AG20443 (cell line): ENCODE results near the gene GCK.
"Not testable (repeated sequence)": the region's sequence is repeated elsewhere in the genome, so short reads cannot be mapped to it uniquely, and the experiment has no call there.

Experiments used
- DNase-seq: peaks from one replicate; pipeline ENCODE4 v3.0.0; 2012; ENCODE audit warnings: low spot score, mixed read lengths

GCK gene

DNA sequence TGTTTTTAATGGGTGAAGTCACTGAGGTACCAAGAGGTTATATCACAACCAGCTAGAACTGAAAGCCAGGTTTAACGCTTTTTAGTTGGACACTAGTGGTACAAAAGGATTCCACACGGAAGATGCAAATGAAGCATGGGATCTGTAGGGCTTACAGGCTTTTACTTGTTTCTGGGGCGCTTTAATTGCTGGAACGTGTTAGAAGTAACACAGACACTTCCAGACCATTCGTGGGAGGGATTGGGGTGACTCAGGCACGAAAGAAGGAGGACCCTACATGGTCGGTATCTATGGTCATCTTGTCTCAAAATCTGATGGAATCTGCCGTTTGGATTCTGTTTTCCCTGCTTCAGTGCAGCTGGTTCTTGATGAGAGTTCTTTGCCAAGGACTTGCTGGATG, 12.6 kb upstream of the GCK start:
- DNase-seq: no peak

DNA sequence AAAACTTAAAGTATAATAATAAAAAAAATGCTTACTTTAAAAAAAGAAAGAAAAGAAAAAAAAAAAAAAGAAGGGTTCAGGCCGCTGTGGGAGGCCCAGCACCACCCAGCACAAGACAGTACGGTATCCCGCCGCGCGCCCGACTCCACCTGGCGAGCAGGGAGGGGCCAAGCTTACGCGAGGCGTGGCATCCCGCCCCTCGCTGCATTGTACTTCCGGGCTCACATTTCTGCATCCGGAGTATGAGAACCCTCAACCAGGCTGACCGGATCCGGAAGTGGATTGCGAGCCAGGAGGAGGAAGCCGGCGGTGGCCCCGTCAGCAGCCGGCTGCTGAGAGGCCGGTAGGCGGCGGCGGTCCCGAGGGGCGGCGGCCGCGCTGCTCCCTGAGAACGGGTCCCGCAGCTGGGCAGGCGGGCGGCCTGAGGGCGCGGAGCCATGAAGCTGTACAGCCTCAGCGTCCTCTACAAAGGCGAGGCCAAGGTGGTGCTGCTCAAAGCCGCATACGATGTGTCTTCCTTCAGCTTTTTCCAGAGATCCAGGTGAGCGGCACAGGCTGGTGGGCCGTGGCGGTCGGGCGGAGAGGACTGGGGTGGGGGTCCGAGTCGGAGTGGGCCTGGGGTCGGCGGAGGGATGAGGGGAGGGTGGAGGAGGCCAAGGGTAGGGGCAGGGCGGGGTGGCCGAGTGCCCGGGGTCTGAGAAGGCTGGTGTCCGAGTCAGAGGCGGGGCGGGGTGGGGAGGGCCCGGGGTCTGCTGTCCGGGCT, 11.6 kb upstream of the GCK start, which contains the start of gene YKT6:
TSS of gene YKT6 (plus strand) at position 280 of the 763 bp plus-strand sequence. CDS start at position 438, 158 bp downstream.
- peak; percentile 99 for DNase-seq

DNA sequence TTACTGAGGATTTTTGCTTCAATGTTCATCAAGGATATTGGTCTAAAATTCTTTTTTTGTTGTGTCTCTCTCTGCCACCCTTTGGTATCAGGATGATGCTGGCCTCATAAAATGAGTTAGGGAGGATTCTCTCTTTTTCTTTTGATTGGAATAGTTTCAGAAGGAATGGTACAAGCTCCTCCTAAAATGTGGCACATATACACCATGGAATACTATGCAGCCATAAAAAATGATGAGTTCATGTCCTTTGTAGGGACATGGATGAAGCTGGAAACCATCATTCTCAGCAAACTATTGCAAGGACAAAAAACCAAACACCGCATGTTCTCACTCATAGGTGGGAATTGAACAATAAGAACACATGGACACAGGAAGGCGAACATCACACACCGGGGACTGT, 10.9 kb upstream of the GCK start:
- not testable (repeated sequence) for DNase-seq

DNA sequence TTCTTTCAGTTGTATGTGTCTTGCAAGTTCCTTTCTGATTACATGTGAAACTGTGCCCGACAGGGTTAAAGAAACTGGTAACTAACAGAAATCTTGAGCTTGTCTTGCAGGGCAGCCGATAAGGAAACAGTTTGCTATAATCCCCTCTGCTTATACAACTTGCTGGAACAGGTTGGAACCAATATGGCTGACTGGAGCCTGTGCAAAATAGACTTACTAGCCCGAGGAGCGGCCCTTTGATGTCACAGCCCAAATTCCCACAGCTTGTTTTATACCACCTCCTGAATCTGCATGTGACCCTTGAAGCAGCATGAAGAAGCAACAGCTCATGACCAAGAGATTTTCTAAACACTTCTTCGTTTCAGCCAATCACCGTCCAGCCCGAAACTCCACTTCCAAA, 8.2 kb upstream of the GCK start:
- no peak for DNase-seq

DNA sequence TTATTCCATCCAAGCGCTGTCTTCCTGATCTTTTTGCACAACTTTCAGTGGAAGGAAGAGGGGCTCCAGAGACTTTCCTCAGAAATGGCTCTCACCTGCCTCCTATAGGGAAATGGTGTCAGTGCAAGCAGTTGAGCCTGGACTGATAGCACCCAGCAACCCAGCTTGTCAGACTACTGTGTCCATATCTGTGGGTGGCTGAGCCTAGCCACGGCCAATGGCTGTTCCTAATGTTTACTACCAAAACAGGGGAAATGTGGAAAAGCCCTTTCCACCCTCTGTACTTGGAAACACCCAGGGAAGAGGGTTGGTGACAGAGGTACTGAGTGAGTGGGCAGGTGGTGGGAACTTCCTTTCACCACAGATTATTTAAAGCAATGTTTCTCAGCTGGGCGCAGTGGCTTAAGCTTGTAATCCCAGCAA, 7.2 kb upstream of the GCK start:
- peak; percentile 76 for DNase-seq

DNA sequence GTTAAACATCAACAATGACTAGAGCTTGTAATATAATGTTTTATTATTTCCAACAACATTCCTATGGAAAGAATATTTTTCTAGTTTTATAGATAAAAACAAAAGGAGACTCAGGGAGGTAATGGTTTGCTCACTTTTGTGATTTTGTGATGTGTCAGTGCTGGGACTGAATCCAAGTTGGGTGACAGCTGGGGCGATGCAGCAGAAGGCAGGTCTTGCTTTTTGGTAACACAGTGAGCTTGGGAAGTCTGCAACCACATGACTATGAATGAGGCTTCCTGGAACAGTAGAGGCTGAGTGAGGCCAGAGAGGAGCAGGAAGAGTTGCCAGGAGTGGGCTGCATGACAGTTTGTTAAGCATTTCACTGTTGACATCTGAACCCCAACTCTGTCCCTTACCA, 6.7 kb upstream of the GCK start:
- DNase-seq: no peak

DNA sequence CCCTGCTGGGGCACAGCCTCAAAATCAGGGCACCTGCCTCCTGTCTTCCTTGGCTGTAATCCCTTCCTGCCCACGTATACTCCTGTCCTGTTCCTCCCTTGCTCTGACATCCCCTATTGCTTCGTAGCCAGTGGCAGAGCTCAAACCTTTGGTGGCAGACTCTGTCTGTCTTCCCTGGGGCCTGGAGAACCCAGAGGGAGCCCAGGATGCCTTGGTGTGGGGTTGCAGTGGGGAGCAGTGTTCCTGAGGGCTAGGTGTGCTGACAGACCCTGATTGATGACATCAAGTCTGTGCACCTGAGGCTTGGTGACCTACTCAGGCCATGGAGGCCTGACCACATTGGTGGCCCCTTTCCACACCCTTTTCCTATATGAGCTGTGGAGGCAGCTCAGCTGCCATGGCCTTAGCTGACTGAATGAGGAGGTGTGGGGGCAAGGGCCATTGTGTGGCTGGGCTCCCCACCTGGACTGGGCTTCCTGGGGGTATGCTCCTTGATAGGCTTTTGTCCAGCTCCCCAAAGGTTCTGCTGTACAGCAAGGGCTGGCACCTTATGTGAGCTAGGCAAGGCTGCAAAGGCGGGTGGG, 5.4 kb upstream of the GCK start:
- no peak for DNase-seq

DNA sequence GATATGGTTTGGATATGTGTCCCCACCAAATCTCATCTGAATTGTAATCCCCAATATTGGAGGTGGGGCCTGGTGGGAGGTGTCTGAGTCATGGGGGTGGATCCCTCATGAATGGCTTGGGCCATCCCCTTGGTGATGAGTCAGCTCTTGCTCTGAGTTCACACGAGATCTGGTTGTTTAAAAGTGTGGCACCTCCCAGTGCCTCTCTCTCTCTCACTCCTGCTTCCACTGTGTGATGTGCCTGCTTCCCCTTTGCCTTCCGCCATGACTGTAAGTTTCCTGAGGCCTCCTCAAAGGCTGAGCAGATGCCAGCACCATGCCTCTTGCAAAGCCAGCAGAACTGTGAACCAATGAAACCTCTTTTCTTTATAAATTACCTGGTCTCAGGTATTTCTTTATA, 4.8 kb upstream of the GCK start:
- no peak for DNase-seq

DNA sequence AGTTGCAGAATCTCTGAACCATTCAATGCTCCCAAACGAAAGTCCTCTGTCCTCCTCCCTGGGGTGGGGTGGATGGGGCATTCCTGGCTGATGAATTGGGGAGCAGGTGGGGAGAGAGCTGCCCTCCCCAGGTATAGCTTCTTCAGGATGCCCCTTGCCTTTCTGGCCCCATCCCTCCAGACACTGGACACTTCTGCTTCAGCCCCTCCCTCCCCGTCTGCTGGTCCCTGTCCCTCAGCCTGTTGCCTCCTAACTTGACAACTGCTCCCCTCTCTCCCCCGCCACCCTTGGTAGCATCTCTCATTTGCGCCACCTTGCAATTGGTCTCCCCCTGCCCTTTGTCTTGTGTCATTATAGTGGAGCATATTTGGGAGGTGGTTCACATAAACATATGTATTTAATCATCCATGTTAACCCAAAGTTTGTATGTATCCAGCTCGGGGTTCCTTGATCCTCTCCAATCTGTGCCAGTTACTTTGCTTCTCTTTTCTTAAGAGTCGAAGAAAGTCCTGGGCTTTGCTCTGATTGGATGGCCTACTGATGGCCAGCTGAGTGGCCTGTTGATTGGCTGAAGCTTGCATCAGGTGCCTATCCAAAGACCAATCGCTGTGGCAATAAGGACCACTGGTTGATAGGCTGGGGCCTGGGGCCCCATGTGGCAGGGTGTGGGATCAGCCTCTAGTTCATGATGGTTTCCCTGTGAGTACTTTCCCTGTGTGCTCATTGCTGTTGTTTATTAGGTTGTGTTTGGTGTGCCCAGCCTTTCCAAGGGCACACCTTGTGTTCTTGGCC, 4.0 kb upstream of the GCK start:
- DNase-seq: no peak

DNA sequence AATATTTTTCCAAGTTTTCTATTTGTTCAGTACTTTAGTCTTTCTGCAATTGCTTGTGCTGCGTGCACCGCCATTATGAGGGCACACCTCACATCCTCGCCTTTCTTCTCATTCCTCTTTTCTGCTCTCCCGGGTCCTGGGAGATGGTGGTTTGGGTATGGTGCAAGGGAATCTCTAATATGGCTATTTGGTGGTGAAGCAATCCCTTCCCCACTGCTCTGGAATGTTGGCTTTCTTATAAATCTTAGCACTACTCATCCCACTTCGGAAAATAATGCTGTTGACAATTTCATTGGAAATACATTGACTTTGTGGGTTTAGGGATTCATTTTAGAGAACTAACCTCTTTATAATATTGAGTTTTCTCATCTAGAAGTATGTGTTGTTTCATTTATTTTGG, 1.9 kb upstream of the GCK start:
- peak; percentile 52 for DNase-seq

DNA sequence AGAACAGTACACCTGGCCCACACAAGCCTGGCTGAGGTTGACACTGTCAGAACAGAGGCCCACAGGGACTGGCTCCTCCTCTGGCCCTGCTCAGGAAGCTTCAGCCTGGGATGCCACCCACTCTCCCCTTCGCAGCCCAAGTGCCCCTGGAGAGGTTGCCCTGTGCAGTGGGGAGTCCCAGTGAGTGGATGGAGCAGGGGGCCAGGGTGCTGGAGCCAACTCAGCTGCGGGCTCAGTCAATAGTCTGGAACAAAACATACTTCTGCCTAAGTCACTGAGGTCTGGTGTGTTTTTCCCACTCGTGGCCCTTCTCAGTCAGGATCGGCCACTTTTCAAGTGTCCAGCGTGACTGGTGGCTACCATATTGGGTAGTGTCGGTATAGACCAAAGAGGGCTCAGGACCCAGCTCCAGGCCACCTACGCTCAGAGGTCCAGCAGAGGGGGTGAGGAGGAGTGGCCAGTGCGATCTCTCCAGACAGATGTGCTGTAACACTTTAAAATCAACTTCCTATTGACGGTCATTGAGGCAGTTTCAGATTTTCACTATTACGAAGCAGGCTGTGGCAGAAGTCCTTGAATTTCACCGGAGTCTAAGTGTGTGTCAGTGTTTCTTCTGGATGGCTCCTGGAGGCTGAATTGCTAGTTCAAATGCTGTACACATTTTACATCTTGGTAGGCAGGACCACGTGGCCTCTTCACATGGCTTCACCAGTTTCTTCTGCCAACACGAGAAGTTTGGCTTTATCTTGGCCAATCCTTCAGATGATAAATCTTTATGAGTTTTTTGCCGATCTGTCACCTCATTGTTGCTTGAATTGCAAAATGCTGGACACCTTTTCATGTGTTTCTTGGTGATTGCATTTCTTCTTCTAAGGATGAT, 994 bp upstream of the GCK start:
- DNase-seq: no peak

DNA sequence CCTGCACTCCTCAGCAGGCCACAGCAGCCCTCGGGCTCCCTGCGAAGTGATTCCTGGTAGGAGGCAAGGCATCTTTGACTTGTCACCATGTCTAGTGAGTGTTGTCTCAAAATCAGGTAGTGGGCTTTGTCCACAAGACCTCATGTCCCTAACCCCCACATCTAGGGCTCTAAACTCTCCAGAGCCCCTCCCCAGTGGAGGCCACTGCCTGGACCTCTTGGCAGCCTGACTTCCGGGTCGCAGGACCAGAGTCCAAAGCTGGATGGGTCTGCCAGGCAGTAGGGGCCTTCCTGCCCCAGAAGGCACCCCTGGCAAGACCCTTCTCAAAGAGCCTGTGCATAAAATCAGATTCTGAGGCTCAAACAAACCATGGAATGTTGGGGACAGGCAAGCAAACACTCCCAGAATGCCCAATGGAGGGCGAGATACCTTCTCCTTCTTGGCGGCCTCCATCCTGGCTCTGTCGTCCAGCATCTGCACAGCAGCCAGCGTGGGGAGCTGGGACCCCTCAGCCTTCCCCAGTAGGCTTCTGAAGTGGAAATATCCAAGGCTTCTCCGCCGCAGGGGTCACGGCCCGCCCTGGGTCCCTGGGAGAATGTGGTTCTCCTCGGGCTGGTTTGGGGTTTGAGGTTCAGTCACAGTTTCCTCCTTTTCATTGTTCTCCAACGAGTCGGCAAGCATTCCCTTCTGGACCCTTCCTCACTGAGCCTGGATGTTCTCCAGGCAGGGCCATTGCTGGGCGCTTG, 586 bp downstream of the GCK start:
- DNase-seq: no peak

DNA sequence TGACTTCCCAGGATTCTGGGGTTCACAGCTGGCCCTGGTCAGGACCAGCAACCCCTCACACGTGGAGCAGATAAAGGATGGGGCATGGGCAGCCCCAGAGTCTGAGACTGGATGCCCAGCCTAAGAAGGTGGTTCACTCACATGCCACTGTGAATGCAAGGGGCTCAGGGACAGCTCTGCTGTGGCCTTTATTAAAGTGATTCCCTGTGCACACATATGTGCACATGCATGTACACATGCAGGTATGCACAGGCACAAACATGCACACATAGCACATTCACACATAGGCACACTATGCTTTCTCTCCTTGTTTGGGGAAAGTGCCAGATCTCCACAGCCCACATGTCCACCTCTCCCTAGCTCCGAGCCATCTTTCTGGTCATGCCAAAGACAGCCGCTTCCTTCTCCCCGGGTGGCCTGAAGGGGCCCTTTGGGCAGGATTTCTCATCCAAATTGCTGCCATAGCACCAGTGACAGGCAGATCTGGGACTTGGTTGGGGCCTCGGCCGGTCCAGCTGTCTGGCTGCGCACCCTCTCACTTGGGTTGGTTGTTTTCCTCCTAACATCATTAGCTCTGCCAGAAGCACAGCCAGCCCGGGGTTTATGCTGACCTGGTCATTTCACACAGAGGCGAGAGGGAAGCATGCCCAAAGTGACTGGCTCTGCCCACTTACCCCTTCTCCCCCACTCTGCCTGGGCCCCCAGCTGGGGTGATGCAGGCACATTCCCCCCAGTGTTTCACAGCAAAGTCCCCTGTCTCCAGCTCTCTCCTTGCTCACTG, 1.4 kb downstream of the GCK start:
- no peak for DNase-seq

DNA sequence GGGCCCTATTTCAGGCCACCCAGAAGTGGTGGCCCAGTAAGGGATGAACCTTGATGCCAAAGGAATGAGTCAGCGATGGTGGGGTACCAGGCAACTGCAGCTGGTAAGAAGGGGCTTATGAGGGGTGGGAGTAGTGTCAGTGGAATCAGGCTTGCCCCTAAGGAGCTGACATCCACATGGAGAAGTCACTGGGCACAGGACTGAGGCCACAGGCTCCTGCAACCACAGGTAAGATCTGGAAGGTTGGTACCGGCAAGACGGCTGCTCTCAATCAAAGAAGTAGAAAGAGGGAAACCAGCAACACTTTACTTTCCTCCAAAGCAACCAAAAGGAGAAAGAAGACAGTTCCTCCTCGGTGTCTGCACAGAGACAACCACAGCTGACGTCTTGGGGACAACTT, 2.5 kb downstream of the GCK start:
- DNase-seq: no peak

DNA sequence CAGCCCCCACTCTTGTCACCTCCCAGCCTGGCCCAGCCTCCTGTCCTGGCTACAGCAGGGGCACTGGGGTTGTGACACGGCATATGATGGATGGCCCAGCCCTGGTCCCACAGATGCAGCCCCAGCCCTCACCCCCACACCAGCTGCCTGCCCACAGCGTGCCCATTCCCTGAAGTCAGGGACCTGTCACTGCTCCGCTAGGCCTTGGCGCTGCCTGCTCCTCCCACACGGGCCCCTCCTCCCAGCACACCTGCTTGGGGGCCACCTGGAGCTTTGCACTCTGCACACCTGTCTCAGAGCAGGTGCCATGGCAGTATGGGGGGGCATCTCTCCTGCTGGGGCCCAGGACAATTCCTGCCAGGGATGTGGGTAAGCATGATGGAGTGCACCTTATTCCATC, 3.5 kb downstream of the GCK start:
- DNase-seq: no peak

DNA sequence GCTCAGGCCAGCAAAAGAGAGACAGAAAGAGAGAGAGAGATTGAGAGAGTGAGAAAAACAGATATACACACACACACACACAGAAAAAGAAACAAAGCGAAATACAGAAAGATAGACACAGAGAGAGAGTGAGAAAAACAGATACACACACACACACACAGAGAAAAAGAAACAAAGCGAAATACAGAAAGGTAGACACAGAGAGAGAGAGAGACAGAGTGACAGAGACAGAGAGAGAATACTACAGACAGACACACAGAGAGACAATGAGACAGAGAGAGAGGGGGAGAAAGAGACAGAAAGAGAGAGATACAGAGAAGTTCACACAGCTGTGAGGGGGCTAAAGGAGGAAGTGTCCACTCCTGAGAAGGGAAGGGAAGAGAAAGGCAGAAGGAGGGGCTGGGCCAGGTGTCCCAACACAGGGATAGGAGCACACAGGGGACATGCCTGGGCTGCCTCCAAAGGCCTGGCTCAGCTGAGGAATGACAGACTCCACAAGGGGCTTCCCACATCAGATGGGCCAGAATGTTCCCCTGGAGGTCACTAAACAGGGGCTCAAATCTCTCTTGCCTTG, 4.3 kb downstream of the GCK start:
- DNase-seq: no peak

DNA sequence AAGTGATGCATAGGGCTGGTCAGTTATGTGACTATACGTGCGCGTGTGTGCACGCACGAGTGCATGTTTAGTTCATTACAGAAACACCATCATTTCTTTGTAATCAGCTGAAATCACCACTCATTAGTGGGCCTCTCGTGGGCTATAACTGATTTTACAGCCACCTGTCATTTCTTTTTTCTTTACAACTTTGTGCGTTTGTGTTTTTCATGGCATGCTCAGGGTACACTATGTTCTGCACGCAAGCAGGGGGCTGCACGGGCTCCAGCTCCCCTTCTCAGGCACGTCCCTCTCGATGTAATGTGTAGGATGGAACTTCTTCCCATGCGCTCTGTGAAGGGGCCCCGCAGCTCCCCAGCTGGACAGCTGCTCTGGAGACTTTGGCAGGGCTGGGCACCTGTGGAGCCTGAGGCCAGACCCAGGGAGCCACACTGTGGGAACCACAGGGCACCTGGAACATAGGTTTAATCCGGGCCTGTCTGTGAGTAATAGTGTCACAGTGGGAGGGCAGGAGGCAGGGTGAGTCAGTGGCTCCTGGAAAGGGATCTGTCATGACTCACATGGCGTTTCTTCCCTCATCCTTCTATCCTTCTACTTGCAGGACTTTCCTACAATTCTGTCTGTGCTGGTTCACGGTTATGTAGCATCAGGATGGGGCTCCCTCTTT, 4.9 kb downstream of the GCK start:
- peak; percentile 91 for DNase-seq

DNA sequence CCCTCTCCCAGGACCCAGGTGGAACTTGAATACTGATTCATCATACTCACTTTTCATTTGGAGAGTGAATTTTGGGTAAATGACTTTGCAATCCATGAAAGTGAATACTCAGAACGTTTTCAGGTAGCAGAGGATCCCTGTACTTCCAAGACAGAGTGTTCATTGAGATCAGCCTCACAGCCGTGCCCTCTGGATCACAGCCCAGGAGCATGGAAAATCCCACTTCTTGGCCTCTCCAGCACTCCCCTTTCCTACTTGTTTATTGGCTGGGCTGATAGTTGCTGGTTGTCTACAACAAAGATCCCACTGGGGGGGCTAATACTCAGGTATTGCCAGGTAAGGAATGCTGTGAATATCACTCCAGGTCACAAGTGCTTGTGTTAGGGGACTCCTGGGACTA, 5.9 kb downstream of the GCK start:
- no peak for DNase-seq

DNA sequence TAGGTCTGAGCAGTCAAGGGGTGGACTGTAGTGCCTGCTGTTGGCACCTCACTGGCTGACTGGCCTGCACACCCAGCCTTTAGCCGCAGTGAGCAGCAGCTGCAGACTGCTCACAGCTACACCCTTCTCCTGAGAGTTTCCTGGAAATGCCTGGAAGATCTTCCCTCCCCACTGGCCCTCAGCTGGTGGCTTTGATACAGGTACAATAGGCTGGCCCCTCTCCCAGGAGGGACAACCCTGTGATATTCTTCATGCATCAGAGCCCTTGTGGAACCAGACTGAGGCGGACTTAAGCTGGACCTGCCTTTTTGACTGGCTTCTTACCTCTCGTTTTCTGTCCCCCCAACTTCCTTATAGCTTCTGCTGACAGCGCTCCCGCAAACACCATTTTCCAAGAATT, 6.4 kb downstream of the GCK start:
- DNase-seq: no peak

DNA sequence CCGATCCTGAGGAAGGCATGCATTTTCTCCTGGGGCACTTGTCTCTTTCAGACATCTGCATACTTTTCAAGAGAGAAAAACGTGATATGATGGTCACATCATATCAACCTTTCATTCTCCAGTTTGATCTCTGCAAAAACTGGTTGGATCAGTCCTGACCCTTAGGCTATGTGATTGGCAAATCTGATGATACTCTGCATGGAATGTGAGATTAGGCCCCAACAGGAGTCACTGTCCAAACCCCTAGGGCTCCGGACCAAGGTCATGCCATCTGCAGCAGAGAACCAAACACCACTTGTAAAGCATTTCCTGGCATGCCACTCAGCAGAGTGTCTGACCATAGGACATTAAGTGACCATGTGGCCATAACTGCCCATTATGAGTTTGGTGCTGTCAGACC, 8.6 kb downstream of the GCK start:
- DNase-seq: no peak
